GM19043 (cell line): ENCODE measurements around the gene CLEC18A.

Source experiments
- ATAC-seq: cut with Tn5 transposase; IDR thresholded peaks from one replicate; pipeline ENCODE4 v1.9.1; 2021; ENCODE audit warnings: low read depth; ENCODE audit not compliant: unreplicated experiment

Gene CLEC18A

GRCh38 chr16:69929480-69929879, 21.7 kb upstream of the CLEC18A start:
- ATAC-seq = no peak

- ATAC-seq = no peak
These were observed 20.9 kb upstream of the CLEC18A start for GRCh38 chr16:69930117-69930776.

- ATAC-seq = no peak
These were observed 19.5 kb upstream of the CLEC18A start for GRCh38 chr16:69931631-69932030.

GRCh38 chr16:69932228-69932627, 18.9 kb upstream of the CLEC18A start:
- no peak for ATAC-seq

DNA sequence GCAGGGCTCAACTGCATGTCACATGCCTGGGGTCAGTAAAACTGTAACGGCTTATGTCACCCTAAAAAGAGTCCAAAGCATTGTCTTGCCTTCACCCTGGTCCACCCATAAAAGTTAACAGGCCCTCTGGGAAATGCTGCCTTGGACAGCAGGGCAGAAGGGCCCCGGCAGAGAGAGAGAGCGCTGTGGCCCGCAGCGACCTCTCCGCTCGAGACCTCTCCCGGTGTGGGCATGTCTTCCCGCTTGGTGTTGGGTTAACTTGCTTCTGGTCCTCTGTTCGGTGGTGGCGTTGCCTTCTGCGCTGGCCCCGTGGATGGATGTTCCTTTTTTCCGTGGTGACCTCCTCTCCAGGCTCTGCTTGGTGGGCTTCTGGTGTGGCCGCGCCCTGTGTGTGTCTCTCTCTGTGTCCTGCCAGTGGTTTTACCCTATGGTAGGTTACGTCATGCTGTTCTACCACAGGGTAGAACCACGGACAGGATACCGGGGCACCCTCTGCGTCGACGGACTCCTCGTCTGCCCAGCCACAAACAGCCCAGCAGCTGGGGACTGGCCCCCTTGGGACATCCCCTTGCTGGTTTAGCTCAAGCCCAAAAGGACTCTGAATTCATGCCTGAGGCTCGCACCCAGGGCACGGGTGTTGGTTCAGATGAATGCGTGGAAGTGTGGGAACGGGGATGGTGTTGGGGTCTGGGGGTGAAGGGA, 18.3 kb upstream of the CLEC18A start:
- no peak for ATAC-seq

GRCh38 chr16:69934044-69934443, 17.1 kb upstream of the CLEC18A start:
- ATAC-seq = no peak

DNA sequence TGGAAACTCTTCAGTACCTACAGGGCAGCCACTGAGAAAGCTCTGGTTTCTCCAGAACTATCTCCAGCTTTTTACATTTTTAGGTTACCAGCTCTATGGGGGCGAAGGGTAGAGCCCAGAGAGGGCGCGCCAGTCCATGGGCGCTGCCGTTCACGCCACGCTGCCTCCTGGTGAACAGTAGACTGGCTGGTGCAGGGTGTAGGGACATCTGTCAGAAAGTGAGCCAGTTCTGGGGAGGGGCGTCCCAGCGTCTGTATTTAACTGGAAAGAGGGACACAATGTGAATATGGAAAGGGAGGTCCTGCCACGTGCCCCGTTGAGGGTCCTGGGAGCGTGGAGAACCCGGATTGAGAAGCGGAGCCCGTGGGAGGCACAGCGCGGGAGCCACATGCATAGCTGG, 16.4 kb upstream of the CLEC18A start:
- ATAC-seq = no peak

- ATAC-seq = no peak
These were observed 15.8 kb upstream of the CLEC18A start for GRCh38 chr16:69935278-69935711.

DNA sequence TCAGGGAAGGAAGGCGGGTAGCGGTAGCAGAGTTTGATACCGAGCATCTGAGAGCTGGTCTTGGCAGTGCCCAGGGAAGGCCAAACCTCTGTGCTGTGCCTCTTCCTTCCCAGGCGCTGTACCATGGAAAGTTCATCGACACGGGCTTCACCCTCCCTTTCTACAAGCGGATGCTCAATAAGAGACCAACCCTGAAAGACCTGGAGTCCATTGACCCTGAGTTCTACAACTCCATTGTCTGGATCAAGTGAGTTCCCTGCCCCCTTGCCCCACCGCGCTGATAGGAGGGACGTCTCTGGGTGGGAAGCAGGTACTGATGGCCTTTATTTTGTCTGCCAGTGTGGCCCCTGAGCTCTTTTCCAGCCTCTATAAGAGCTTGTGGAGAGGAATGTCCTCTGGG, 15.4 kb upstream of the CLEC18A start:
- ATAC-seq = no peak

- no peak for ATAC-seq
These were observed 14.9 kb upstream of the CLEC18A start for GRCh38 chr16:69936252-69936651.

DNA sequence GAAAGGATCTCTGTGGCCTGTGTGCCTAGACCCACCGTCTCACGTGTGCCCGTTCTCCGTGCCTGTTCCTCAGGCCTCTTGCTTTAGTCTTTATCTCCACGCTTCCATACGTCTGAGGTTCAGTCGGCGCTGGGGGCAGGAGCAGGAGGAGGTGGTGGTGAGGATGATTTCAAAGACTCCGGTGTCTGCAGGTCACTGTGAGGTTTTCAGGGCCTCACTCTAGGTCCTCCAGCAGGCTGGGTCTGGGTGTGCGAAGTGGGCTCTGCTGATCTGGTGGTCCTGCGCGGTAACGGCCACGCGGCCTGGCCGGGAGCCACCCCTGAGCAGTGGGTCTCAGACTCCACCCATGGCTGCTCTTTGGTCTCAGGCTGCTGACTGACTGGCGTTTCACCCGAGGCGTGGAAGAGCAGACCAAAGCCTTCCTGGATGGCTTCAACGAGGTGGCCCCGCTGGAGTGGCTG, 14.4 kb upstream of the CLEC18A start:
- ATAC-seq = no peak

DNA sequence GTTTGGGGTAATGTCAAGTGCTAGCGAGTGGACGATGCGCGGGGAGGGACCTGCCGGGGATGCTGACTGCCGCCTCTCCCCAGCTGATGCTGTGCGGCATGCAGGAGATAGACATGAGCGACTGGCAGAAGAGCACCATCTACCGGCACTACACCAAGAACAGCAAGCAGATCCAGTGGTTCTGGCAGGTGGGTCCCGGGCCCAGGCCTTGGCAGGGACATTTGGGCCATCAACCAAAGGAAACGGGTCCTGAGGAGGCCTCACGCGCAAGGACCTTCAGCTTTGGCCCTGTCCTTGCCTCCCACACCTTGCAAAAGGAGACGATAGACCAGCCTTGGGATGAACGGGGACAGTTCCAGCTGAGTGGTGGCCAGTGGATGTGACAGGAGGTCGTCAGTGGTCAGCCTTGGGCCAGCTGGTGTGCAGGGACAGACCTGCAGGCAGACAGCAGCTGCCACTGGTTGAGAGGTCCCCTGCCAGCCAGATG, 13.6 kb upstream of the CLEC18A start:
- no peak for ATAC-seq

DNA sequence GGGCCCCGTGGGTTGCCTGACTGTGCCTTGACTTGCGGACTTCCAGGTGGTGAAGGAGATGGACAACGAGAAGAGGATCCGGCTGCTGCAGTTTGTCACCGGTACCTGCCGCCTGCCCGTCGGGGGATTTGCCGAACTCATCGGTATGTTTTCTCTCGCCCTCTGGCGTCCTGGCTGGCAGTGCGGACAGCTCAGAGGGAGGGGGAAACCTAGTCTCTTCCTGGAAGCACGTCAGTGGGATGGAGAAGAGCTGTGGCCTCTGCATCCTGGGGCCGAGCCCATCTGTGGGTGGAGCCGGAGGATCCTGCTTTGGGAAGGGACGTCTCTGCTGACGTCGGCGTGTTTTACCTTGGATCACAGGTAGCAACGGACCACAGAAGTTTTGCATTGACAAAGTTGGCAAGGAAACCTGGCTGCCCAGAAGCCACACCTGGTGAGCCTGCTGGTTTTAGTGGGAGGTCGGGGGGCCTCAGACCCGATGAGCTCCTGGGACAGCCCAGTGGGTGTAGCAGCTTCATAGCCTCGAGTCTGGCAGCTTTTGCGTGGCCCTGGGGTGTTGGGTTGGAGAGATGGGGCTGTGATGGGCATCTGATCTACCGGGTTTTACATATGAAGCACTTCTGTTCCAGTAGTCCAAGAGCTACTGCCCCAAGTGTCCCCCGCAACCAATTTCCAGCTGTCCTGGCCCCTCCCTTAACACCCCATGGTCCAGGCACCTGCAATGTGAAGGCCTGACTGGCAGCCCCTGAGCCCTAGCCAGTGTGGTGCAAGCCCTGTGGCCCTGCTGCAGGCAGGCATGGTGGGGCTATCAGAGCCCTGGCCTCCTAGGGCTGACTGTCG, 11.9 kb upstream of the CLEC18A start:
- no peak for ATAC-seq

DNA sequence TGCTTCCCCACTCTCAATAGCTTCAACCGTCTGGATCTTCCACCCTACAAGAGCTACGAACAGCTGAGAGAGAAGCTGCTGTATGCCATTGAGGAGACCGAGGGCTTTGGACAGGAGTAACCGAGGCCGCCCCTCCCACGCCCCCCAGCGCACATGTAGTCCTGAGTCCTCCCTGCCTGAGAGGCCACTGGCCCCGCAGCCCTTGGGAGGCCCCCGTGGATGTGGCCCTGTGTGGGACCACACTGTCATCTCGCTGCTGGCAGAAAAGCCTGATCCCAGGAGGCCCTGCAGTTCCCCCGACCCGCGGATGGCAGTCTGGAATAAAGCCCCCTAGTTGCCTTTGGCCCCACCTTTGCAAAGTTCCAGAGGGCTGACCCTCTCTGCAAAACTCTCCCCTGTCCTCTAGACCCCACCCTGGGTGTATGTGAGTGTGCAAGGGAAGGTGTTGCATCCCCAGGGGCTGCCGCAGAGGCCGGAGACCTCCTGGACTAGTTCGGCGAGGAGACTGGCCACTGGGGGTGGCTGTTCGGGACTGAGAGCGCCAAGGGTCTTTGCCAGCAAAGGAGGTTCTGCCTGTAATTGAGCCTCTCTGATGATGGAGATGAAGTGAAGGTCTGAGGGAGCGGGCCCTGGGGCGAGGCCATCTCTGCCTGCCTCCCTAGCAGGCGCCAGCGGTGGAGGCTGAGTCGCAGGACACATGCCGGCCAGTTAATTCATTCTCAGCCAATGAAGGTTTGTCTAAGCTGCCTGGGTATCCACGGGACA, 11.1 kb upstream of the CLEC18A start:
- no peak for ATAC-seq

DNA sequence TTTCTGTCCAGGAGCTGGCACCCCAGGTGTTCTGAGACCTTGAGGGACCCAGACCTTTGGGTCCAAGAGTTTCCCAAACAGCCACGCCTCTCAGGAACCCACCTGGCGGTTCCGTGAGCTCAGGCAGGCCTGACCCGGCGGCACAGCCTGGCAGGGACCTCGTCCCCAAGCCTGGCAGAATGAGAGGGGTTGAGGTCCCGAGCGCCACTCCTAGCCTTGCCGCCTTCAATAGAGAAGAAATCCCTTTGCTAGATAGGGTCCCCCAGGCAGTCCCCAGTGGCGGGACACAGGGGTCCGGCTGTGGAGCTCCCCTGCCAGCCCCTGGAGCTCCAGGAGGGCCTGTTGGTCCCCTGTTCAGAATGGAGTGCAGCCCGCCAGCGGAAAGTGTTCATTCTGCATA, 10.5 kb upstream of the CLEC18A start:
- ATAC-seq = no peak

- no peak for ATAC-seq
These were observed 9.7 kb upstream of the CLEC18A start for GRCh38 chr16:69941251-69942098.

DNA sequence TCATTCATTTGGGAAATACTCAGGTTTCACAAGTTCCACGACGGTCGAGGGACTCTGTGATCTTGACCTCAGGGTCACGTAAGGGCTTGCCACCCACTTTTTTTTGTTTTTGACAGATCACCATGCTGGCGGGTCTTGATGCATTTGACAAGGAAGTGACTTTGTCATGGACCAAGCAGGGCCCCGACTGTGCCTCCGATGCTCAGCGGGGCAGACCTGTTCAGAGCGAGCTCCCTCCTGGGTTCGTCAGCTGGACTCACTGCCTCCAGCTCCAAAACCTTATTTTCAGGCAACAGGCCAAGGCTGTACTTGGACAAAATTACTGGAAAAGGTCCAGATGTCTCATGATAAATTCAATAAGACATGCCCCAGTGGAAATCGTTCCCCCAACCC, 9.0 kb upstream of the CLEC18A start:
- no peak for ATAC-seq

DNA sequence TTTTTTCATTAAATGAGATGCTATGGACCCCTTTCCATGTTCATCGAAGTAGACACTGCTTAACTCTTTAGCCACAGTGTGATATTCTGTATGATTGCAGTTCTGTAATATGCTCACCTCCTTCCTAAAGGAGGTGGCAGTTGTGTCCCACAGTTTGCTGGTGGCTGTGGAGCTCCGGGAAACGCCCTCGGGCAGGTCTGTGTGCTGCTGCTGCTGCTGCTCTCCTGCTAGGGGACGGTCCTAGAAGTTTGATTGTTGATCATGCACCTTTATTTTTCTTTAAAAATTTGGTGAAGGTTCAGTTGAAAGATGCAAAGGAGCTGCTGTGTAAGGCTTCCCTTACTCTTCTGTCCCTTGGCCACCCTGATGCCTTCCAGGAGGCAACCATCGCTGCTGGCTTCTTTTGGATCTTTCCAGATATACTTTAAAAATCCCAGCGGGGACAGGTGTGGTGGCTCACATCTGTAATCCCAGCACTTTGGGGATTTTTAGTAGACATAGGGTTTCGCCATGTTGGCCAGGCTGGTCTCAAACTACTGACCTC, 8.4 kb upstream of the CLEC18A start:
- ATAC-seq = no peak
